ENCODE measurements around the gene NFKBIE.

DNA sequence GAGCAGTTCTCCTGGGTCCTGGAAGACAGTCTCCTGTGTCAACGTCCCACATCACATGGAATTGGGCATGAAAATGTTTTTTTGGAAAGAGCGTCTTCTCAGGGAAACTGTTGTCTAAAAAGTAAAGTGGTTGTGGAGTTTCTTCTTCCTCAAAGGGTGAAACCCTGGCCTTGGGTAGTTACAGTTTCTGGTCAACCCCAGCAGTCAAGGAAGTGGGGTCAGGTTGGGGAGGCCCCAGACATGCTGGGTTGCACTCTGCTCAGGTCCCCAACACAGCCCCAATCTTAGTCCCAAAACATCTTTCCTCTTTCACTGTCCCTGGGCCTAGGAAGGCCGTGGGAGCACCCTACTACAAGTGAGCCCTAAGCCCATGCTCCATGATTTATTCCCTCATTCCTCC lies 996 bp upstream of the NFKBIE start:
- TF ChIP-seq POLR2A (IDR thresholded peaks at IDR 0.05) (no peak), POLR2AphosphoS5 (IDR thresholded peaks at IDR 0.05) (no peak)
- TF ChIP-seq, protein P1, sequence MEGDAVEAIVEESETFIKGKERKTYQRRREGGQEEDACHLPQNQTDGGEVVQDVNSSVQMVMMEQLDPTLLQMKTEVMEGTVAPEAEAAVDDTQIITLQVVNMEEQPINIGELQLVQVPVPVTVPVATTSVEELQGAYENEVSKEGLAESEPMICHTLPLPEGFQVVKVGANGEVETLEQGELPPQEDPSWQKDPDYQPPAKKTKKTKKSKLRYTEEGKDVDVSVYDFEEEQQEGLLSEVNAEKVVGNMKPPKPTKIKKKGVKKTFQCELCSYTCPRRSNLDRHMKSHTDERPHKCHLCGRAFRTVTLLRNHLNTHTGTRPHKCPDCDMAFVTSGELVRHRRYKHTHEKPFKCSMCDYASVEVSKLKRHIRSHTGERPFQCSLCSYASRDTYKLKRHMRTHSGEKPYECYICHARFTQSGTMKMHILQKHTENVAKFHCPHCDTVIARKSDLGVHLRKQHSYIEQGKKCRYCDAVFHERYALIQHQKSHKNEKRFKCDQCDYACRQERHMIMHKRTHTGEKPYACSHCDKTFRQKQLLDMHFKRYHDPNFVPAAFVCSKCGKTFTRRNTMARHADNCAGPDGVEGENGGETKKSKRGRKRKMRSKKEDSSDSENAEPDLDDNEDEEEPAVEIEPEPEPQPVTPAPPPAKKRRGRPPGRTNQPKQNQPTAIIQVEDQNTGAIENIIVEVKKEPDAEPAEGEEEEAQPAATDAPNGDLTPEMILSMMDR (IDR thresholded peaks at IDR 0.05), result no peak

All from upper lobe of left lung (tissue), 4 donors.